AG09309 (cell line): ENCODE measurements around the gene CTRB1.

Source experiments
- DNase-seq: peaks from one replicate; pipeline ENCODE4 v3.0.0-alpha.2; 2010; ENCODE audit warnings: low read depth
- H3K4me3 ChIP-seq: 2 replicates; pipeline ENCODE4 v1.5.1; 2011; ENCODE audit warnings: mild to moderate bottlenecking, low read depth, low read length, moderate library complexity; ENCODE audit not compliant: control insufficient read depth
- TF ChIP-seq, protein P1 (sequence below): IDR thresholded peaks from 2 replicates; pipeline ENCODE4 v1.5.1; 2011; ENCODE audit warnings: mild to moderate bottlenecking, low read depth, low read length, inconsistent platforms; ENCODE audit not compliant: insufficient read depth, control insufficient read depth; ENCODE audit errors: missing control alignments

Gene CTRB1

GRCh38 chr16:75252946-75253911 lies 34.4 kb downstream of the CTRB1 start:
- TF ChIP-seq, protein P1, sequence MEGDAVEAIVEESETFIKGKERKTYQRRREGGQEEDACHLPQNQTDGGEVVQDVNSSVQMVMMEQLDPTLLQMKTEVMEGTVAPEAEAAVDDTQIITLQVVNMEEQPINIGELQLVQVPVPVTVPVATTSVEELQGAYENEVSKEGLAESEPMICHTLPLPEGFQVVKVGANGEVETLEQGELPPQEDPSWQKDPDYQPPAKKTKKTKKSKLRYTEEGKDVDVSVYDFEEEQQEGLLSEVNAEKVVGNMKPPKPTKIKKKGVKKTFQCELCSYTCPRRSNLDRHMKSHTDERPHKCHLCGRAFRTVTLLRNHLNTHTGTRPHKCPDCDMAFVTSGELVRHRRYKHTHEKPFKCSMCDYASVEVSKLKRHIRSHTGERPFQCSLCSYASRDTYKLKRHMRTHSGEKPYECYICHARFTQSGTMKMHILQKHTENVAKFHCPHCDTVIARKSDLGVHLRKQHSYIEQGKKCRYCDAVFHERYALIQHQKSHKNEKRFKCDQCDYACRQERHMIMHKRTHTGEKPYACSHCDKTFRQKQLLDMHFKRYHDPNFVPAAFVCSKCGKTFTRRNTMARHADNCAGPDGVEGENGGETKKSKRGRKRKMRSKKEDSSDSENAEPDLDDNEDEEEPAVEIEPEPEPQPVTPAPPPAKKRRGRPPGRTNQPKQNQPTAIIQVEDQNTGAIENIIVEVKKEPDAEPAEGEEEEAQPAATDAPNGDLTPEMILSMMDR, result no peak
- H3K4me3 ChIP-seq, result peak overlapping the region; percentile 27
- no peak for DNase-seq

DNA sequence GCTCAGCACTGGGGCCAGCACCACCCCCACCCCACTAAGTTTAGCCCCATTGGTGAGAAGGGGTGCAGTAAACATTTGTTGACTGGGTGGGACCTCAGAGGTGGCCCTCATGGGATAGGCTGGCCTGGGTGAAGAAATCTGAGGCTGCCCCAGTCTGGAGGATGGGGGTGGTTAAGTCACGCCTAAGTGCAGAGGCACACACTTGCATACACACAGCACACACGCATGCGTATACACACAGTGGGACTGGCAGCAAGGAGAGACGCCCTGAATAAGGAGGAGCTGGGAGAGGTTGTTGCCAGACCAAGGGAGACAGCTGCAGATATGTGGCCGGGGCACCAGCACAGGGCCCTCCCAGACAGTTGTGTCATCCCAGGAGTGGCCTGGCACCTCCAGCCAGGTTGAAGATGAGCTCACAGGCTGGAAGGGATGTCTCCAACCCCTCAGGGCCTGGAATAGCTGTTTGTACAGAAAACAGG lies 35.6 kb downstream of the CTRB1 start:
- peak; percentile 61 for DNase-seq
- no peak overlapping the region for H3K4me3 ChIP-seq
- TF ChIP-seq, protein P1, result no peak

DNA sequence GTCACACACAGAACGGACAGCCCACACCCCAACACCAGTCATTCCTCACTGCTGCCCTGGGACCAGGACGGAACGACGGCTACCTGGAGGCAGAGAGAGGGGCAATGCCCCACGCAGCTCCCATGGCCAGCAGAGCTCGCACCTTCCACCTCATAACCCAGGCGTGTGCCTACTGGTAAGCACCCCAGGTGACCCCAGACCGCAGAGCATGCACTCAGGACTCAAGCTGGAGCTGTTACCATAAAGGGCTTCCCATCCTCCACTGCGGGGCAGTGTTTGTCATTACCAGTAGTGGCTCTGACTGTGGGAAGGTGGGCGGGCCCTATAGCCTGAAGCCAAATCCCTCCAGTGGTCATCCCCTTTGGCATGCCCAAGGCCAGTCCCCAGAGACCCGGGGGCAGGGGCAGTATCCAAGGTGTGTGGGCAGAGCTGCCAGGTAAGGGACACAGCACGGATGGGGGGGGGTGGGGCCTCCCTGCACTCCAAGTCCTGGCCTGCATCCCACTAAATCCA lies 37.3 kb downstream of the CTRB1 start:
- H3K4me3 ChIP-seq, result no peak overlapping the region
- TF ChIP-seq, protein P1, result no peak
- no peak for DNase-seq

- no peak overlapping the region for H3K4me3 ChIP-seq
- TF ChIP-seq, protein P1, result no peak
- no peak for DNase-seq
Measured at GRCh38 chr16:75256696-75257343, 38.0 kb downstream of the CTRB1 start.

- no peak overlapping the region for H3K4me3 ChIP-seq
- TF ChIP-seq, protein P1, result no peak
- no peak for DNase-seq
Measured at GRCh38 chr16:75257886-75258806, 39.4 kb downstream of the CTRB1 start.

DNA sequence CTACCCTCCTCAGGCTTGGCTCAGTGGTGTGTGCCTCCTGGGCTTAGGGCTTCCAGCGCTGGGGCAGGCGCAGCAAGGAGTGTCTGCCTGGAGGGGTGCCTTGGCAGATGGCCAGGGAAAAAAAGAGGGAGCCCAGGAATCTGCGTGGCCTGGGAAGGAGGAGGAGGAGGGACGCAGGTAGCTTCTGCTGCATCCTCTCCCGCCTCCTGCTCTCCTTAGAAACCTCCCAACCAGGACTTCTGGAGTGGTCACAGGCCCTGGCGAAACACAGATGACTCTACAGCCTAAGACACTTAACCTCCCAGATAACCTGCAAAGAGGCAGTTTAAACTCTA lies 40.0 kb downstream of the CTRB1 start:
- H3K4me3 ChIP-seq, result no peak overlapping the region
- no peak for DNase-seq
- TF ChIP-seq, protein P1, result no peak
